ENCODE results near the gene LRP1B.

Gene LRP1B

GRCh38 chr2:141162314-141162713, 968.5 kb downstream of the LRP1B start:
- TF ChIP-seq CTCF (IDR thresholded peaks at IDR 0.05; ENCODE audit: extremely low read depth, missing control alignments): no peak
- DNase-seq (ENCODE audit: low spot score): no peak

GRCh38 chr2:141151611-141152286, 979.1 kb downstream of the LRP1B start:
- no peak for TF ChIP-seq CTCF (IDR thresholded peaks at IDR 0.05; ENCODE audit: extremely low read depth, missing control alignments)

GRCh38 chr2:141142025-141142424, 988.8 kb downstream of the LRP1B start:
- no peak for DNase-seq (ENCODE audit: low spot score)
- TF ChIP-seq CTCF (IDR thresholded peaks at IDR 0.05; ENCODE audit: extremely low read depth, missing control alignments): no peak

More at GRCh38 chr2:141151611-141152286, 979.1 kb downstream of the LRP1B start:
- DNase-seq (ENCODE audit: low spot score): no peak

- no peak for TF ChIP-seq CTCF (IDR thresholded peaks at IDR 0.05; ENCODE audit: extremely low read depth, missing control alignments)
- no peak for DNase-seq (ENCODE audit: low spot score)
Observed at GRCh38 chr2:141137122-141137693, 993.6 kb downstream of the LRP1B start.

- TF ChIP-seq CTCF (IDR thresholded peaks at IDR 0.05; ENCODE audit: extremely low read depth, missing control alignments): no peak
- no peak for DNase-seq (ENCODE audit: low spot score)
Observed at GRCh38 chr2:141133883-141134282, 996.9 kb downstream of the LRP1B start.

- DNase-seq (ENCODE audit: low spot score): no peak
- TF ChIP-seq CTCF (IDR thresholded peaks at IDR 0.05; ENCODE audit: extremely low read depth, missing control alignments): no peak
Observed at GRCh38 chr2:141125432-141125831, 1005.4 kb downstream of the LRP1B start.

GRCh38 chr2:141118836-141119235, 1012.0 kb downstream of the LRP1B start:
- TF ChIP-seq CTCF (IDR thresholded peaks at IDR 0.05; ENCODE audit: extremely low read depth, missing control alignments): no peak
- DNase-seq (ENCODE audit: low spot score): no peak

Data from GM20000 (cell line).